GM19035 (cell line): Measurements from ENCODE around the gene USP6NL.

Experiments used
- ATAC-seq: cut with Tn5 transposase; IDR thresholded peaks from one replicate; pipeline ENCODE4 v1.9.1; 2021; ENCODE audit not compliant: unreplicated experiment

USP6NL gene

DNA sequence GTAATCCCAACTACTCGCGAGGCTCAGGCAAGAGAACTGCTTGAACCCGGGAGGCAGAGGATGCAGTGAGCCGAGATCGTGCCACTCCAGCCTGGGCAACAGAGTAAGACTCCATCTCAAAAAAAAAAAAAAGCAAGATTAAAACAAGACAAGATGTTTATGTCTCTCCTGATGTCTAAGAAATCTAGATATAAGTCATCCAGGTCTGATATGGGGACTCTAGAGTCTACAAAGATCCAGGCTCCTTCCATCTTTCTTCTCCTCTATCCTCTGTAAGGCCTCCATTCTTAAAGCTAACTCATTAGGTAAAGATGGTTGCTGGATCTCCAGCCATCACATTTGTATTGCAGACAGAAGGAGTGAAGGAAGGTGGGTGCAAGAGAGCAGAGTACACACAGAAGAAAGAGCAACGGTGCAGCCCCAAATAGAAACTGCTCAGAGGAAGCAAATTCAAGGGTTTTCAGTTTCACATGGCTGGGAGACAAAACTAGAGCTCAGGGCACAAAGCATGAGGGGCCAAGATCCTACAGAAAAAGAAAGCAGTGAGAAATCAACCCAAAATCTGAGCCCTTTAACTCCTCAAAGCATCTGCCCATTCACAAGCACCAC lies 57.6 kb downstream of the USP6NL start:
- peak; percentile 85 for ATAC-seq

GRCh38 chr10:11551916-11552602 lies 59.4 kb downstream of the USP6NL start:
- no peak for ATAC-seq

DNA sequence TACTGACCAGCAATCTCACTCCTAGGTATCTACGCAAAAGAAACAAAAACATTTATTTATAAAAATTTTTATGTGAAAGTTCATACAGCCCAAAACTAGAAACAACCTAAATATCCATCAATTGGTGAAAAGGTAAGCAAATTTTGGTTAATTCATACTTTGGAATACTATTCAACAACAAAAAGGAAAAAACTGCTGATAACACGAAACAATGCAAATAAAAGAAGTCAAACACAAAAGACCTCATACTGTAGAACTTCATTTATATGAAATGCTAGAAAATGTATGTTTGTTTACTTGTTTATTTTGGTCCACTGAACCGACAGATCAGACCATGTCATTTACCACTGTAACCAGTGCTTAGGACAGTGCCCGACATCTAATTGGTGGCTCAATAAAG lies 60.3 kb downstream of the USP6NL start:
- no peak for ATAC-seq

GRCh38 chr10:11548768-11549099 lies 62.7 kb downstream of the USP6NL start:
- ATAC-seq = no peak

- ATAC-seq = no peak
Measured at GRCh38 chr10:11548065-11548767, 63.2 kb downstream of the USP6NL start.

- no peak for ATAC-seq
Measured at GRCh38 chr10:11546581-11546980, 64.9 kb downstream of the USP6NL start.

GRCh38 chr10:11541296-11541695 lies 70.2 kb downstream of the USP6NL start:
- no peak for ATAC-seq

DNA sequence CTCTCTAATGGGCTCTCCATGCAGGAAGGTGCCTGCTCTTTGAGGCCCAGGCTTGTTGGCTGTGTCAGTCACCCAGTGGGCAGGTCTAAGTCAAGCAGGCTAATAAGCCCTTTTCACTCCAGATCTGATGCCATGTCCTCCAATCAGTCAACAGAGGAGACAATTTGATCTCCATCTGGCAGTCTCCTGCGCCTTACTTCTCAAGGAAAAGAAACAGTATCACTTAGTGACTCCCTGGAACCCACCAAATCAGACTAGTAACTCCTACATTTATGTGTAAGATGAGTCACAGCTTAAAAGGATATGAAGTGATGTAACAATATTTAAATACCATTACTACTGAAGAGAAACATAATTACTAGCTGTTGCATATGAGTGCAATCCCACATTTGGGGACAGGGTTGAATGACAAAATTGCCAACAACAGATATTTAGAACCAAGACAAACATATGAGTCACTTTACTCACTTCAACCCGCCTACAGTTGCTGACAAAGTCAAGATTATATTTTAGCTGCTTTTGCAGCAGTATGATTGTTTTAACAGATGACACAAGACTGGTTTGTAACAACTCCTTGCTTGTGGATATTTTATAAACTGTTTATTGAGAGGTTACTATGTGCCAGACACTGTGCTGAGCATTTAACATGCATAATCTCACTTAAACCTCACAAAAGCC lies 72.1 kb downstream of the USP6NL start:
- ATAC-seq = no peak

DNA sequence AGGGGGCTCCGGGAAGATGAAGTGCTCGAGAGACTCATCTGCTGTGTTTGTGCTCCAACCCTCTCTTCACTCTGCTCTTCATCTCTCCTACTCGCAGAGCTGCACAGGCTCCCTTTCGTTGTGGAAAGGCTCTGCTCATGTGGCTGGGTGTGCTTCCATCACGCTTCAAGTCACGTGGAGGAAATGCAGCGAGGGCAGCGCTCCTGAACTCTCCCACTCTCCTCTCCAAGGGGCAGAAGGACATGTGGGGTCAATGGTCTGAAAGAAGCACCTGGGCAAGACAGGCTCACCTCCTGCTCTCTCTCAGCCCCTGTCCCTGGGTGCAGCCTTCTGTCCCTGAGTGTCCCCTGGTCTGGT lies 72.6 kb downstream of the USP6NL start:
- no peak for ATAC-seq

GRCh38 chr10:11536228-11536627 lies 75.2 kb downstream of the USP6NL start:
- ATAC-seq = no peak

- no peak for ATAC-seq
Measured at GRCh38 chr10:11535346-11535959, 76.0 kb downstream of the USP6NL start.

DNA sequence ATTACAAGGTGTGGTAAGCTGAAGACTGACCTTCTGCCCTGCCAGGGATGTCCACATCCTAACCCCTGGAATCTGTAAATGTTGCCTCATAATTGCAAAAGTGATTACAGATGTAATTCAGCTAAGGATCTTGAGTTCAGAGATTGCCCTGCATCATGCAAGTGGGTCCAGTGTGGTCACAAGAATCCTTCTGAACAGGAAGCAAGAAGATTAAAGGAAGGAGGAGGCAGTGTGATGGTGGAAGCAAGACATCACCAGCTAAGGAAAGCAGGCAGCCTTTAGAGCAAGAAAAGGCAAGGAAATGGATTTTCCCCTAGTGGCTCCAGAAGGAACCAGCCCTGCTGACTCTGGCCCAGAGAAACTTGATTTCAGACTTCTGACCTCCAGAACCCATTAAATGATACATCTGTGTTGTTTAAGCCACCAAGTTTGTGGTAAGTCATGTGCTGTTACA lies 78.1 kb downstream of the USP6NL start:
- no peak for ATAC-seq

GRCh38 chr10:11532306-11532705 lies 79.1 kb downstream of the USP6NL start:
- ATAC-seq = no peak

- ATAC-seq = no peak
Measured at GRCh38 chr10:11530806-11531205, 80.6 kb downstream of the USP6NL start.

GRCh38 chr10:11529276-11529903 lies 82.1 kb downstream of the USP6NL start:
- no peak for ATAC-seq

- no peak for ATAC-seq
Measured at GRCh38 chr10:11528286-11528685, 83.2 kb downstream of the USP6NL start.

- no peak for ATAC-seq
Measured at GRCh38 chr10:11527691-11528255, 83.7 kb downstream of the USP6NL start.

- no peak for ATAC-seq
Measured at GRCh38 chr10:11527068-11527467, 84.4 kb downstream of the USP6NL start.

DNA sequence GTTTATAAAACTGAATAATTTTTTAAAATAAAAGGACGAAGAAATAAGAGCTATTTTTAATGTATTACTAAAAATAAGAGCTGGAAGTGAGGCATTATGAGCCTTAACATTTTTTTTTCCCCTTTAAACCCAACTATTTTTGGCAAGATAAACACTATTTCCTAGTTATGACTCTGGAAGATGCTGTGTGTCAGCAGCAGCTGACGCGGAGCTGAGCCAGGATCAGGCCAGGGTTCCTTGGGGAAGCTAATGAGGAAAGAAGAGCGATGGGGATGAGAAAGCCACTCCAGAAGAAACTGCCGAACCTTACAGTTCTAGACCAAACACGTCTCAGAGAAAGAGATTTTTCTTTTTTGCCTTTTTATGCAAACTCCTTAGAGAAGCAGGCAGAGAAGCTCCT lies 85.9 kb downstream of the USP6NL start:
- no peak for ATAC-seq

DNA sequence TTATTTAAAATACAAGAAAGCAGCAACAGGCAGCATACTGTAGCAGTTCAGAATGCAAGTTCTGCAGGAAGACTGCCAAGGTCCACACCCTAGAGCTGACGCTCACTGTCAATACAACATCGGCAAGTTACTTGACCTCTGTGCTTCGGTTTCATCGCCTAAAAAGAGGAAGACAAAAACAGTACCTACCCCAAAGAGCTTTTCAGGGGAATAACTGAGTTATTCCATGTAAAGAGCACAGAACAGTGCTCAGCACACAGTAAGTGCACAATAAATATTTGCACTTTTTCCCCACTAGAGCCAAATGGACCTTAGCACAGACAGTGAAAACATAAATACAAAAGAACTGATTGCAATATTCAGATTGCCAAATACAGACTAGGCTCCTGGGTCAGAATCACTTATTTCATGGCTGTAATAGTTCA lies 88.6 kb downstream of the USP6NL start:
- no peak for ATAC-seq

DNA sequence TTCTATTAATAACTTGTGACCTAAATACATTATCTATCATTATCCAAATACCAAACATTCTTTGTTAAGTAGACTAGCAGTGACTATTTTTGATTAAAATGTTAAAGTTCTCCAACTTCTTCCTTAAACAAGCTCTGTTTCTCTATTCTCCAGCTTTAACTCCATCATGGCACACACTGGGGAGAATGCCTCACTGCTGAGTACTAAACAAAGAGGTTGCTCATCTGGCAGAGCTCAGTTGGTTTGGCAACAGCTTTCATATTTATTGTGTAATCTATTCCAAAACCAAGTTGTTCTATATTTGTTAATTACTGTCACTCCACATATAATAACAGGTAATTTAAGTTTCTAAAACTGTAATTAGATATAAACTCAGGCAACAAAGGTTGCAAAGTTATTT lies 89.6 kb downstream of the USP6NL start:
- ATAC-seq = no peak
